ENCODE data around the gene KIAA2012.
A peak's percentile ranks its signal among the peaks of the same experiment; 100 is the strongest.

KIAA2012 gene

DNA sequence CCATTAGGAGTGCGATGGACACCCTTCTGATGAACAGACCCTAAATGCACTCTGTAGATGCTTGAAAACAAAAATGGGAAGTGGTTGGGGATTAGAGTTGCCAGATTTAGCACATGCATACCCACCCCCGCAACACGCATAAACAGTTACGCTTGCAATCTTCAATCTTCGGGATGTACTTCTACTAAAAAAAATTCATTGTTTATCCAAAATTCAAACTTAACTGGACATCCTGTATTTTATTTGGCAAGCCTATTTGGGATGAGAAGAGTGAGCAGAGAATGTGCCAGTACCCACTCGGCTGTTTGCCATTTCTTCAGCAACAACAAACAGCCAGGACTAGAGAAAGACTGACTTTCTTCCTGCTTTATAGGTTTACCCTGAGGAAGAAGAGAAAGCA lies 18.4 kb downstream of the KIAA2012 start:
- Histone ChIP-seq H3K27ac (ENCODE audit: low read length, poor library complexity, severe bottlenecking) (no peak overlapping the region), H2BK5ac (ENCODE audit: low read depth, low read length, poor library complexity, severe bottlenecking) (no peak overlapping the region), H4K91ac (ENCODE audit: low read length) (no peak overlapping the region), H3K9ac (ENCODE audit: low read length) (no peak overlapping the region), H3K4me2 (ENCODE audit: low read length, poor library complexity, severe bottlenecking) (no peak overlapping the region), H3K4me1 (ENCODE audit: control insufficient read depth, insufficient read depth, low read depth, low read length) (no peaks in the 10 kb centered on the region), H3K79me1 (replicated peaks; ENCODE audit: low read length, poor library complexity, severe bottlenecking) (no peaks in the 10 kb centered on the region), H2BK12ac (ENCODE audit: low read length in 2 of 2) (no peak overlapping the region), H3K14ac (ENCODE audit: low read length in 2 of 2) (no peak overlapping the region), H3K4ac (ENCODE audit: low read depth in 1 of 2, low read length in 2 of 2) (no peak overlapping the region), H3K27me3 (ENCODE audit: control insufficient read depth in 1 of 2, insufficient read depth in 1 of 2, low read length in 2 of 2) (peaks cover 0 to 38% of the 10 kb centered on the region in 2 experiments), H3K23ac (ENCODE audit: low read length in 2 of 2) (no peak overlapping the region), H3K9me3 (ENCODE audit: control insufficient read depth, low read length) (no peaks in the 10 kb centered on the region), H3K4me3 (ENCODE audit: insufficient read depth in 1 of 2, low read depth in 1 of 2, low read length in 2 of 2) (no peak overlapping the region), H3K18ac (ENCODE audit: low read depth in 1 of 2, low read length in 2 of 2) (no peak overlapping the region), H2AFZ (ENCODE audit: low read depth, low read length) (no peak overlapping the region), H2BK120ac (ENCODE audit: low read depth, low read length) (no peak overlapping the region), H4K8ac (ENCODE audit: low read length) (no peak overlapping the region), H2BK15ac (ENCODE audit: low read depth, poor library complexity, severe bottlenecking) (no peak overlapping the region), H2AK5ac (ENCODE audit: low read length, severe bottlenecking) (no peak overlapping the region), H3K36me3 (ENCODE audit: control insufficient read depth in 1 of 2, insufficient read depth in 2 of 2, low read depth in 1 of 2, low read length in 2 of 2) (no peaks in the 10 kb centered on the region)
- WGBS: 100% methylated on average over 3 of the region's 6 CpGs
- DNase-seq: no peak

DNA sequence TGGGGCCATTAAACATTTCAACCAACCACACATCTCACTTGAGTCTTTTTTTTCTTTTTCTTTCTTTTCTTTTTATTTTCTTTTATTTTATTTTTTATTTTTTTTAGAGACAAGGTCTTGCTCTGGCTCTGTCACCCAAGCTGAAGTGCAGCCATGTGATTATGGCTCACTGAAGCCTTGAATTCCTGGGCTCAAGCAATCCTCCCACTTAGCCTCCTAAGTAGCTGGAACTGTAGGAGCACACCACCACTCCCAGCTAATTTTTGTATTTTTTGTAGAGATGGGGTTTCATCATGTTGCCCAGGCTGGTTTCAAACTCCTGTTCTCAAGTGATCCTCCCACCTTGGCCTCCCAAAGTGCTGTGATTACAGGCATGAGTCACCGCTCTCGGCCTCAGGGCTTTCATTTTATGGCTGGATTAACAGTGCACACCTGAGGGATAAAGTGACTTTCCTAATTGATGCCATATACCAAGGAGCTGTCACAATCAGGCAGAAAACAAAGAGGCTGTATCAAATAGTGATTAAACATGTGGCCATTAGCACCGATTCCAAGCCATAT lies 21.5 kb downstream of the KIAA2012 start:
- Histone ChIP-seq H2BK120ac (ENCODE audit: low read depth, low read length) (no peak overlapping the region), H3K36me3 (ENCODE audit: control insufficient read depth in 1 of 2, insufficient read depth in 2 of 2, low read depth in 1 of 2, low read length in 2 of 2) (no peaks in the 10 kb centered on the region), H3K9me3 (ENCODE audit: control insufficient read depth, low read length) (no peaks in the 10 kb centered on the region), H3K27ac (ENCODE audit: low read length, poor library complexity, severe bottlenecking) (no peak overlapping the region), H3K27me3 (ENCODE audit: control insufficient read depth in 1 of 2, insufficient read depth in 1 of 2, low read length in 2 of 2) (peaks cover 0 to 29% of the 10 kb centered on the region in 2 experiments), H3K4me3 (ENCODE audit: insufficient read depth in 1 of 2, low read depth in 1 of 2, low read length in 2 of 2) (no peak overlapping the region), H3K4me1 (ENCODE audit: control insufficient read depth, insufficient read depth, low read depth, low read length) (peaks cover 1% of the 10 kb centered on the region), H3K23ac (ENCODE audit: low read length in 2 of 2) (no peak overlapping the region), H3K18ac (ENCODE audit: low read depth in 1 of 2, low read length in 2 of 2) (no peak overlapping the region), H3K9ac (ENCODE audit: low read length) (no peak overlapping the region), H2BK5ac (ENCODE audit: low read depth, low read length, poor library complexity, severe bottlenecking) (no peak overlapping the region), H3K79me1 (replicated peaks; ENCODE audit: low read length, poor library complexity, severe bottlenecking) (no peaks in the 10 kb centered on the region), H3K4me2 (ENCODE audit: low read length, poor library complexity, severe bottlenecking) (no peak overlapping the region), H3K4ac (ENCODE audit: low read depth in 1 of 2, low read length in 2 of 2) (no peak overlapping the region), H4K8ac (ENCODE audit: low read length) (no peak overlapping the region), H2BK15ac (ENCODE audit: low read depth, poor library complexity, severe bottlenecking) (no peak overlapping the region), H4K91ac (ENCODE audit: low read length) (no peak overlapping the region), H2AK5ac (ENCODE audit: low read length, severe bottlenecking) (no peak overlapping the region), H3K14ac (ENCODE audit: low read length in 2 of 2) (no peak overlapping the region), H2BK12ac (ENCODE audit: low read length in 2 of 2) (no peak overlapping the region), H2AFZ (ENCODE audit: low read depth, low read length) (no peak overlapping the region)
- 89% methylated on average over 3 of the region's 3 CpGs for WGBS
- no peak for DNase-seq

DNA sequence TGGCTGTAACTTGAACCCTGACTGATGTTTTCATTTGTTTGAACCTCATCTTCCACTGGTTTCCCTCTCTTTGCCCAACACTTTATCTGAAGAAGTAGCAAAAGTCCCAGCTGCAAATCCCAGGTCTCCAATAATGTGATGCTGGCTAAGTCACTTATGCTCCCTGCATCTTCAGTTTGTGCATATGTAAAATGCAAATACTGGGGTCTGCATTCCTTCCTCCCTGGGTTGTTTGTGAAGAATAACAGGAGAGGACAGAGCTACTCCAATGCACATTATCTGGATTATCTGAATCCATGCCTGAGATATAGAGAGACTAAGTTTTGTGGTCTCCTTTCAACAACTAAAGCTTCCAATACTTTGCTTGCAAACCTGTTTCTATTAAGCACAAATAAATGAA lies 22.2 kb downstream of the KIAA2012 start:
- no peaks in the 10 kb centered on the region for H3K9me3 ChIP-seq (ENCODE audit: control insufficient read depth, low read length)
- H3K9ac ChIP-seq (ENCODE audit: low read length): no peak overlapping the region
- H3K4me3 ChIP-seq (ENCODE audit: insufficient read depth in 1 of 2, low read depth in 1 of 2, low read length in 2 of 2): no peak overlapping the region
- H4K8ac ChIP-seq (ENCODE audit: low read length): no peak overlapping the region
- H2BK15ac ChIP-seq (ENCODE audit: low read depth, poor library complexity, severe bottlenecking): no peak overlapping the region
- no peaks in the 10 kb centered on the region for H3K36me3 ChIP-seq (ENCODE audit: control insufficient read depth in 1 of 2, insufficient read depth in 2 of 2, low read depth in 1 of 2, low read length in 2 of 2)
- no peak overlapping the region for H3K14ac ChIP-seq (ENCODE audit: low read length in 2 of 2)
- H3K18ac ChIP-seq (ENCODE audit: low read depth in 1 of 2, low read length in 2 of 2): no peak overlapping the region
- no peak overlapping the region for H2AK5ac ChIP-seq (ENCODE audit: low read length, severe bottlenecking)
- H3K27ac ChIP-seq (ENCODE audit: low read length, poor library complexity, severe bottlenecking): no peak overlapping the region
- H3K4ac ChIP-seq (ENCODE audit: low read depth in 1 of 2, low read length in 2 of 2): no peak overlapping the region
- no peak overlapping the region for H2BK120ac ChIP-seq (ENCODE audit: low read depth, low read length)
- no peaks in the 10 kb centered on the region for H3K79me1 ChIP-seq (replicated peaks; ENCODE audit: low read length, poor library complexity, severe bottlenecking)
- H3K27me3 ChIP-seq (ENCODE audit: control insufficient read depth in 1 of 2, insufficient read depth in 1 of 2, low read length in 2 of 2): peaks cover 0 to 31% of the 10 kb centered on the region in 2 experiments
- no peak overlapping the region for H2BK5ac ChIP-seq (ENCODE audit: low read depth, low read length, poor library complexity, severe bottlenecking)
- no peak overlapping the region for H2BK12ac ChIP-seq (ENCODE audit: low read length in 2 of 2)
- no peak overlapping the region for H4K91ac ChIP-seq (ENCODE audit: low read length)
- no peak overlapping the region for H2AFZ ChIP-seq (ENCODE audit: low read depth, low read length)
- H3K23ac ChIP-seq (ENCODE audit: low read length in 2 of 2): no peak overlapping the region
- H3K4me2 ChIP-seq (ENCODE audit: low read length, poor library complexity, severe bottlenecking): no peak overlapping the region
- H3K4me1 ChIP-seq (ENCODE audit: control insufficient read depth, insufficient read depth, low read depth, low read length): peaks cover 1% of the 10 kb centered on the region
- DNase-seq: no peak

DNA sequence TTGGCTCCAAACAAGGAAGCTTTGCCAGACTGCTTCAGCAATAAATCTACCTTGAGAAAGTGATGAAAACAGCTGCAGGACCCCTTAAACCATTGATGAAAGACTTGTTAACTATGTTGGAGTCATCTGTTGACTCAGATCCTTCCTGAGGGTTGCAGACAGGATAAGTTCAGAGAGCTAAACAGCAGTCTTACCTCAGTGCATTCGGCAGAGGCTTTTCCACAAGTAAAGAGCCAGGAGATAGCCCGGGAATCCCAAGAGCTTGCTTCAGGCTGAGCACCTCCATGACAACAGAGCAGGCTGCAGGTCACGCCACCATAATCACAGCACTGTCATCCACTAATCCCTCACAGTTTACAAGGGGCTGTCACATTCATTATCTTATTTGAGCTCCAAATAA lies 23.7 kb downstream of the KIAA2012 start:
- Histone ChIP-seq H2BK15ac (ENCODE audit: low read depth, poor library complexity, severe bottlenecking) (no peak overlapping the region), H3K4me1 (ENCODE audit: control insufficient read depth, insufficient read depth, low read depth, low read length) (peaks cover 1% of the 10 kb centered on the region), H2BK12ac (ENCODE audit: low read length in 2 of 2) (no peak overlapping the region), H3K36me3 (ENCODE audit: control insufficient read depth in 1 of 2, insufficient read depth in 2 of 2, low read depth in 1 of 2, low read length in 2 of 2) (no peaks in the 10 kb centered on the region), H3K4me3 (ENCODE audit: insufficient read depth in 1 of 2, low read depth in 1 of 2, low read length in 2 of 2) (no peak overlapping the region), H2BK120ac (ENCODE audit: low read depth, low read length) (no peak overlapping the region), H2AFZ (ENCODE audit: low read depth, low read length) (no peak overlapping the region), H3K18ac (ENCODE audit: low read depth in 1 of 2, low read length in 2 of 2) (peak overlapping the region in 1 of 2 experiments; percentile 50), H3K4ac (ENCODE audit: low read depth in 1 of 2, low read length in 2 of 2) (peak overlapping the region in 1 of 2 experiments; percentile 21), H2AK5ac (ENCODE audit: low read length, severe bottlenecking) (no peak overlapping the region), H2BK5ac (ENCODE audit: low read depth, low read length, poor library complexity, severe bottlenecking) (no peak overlapping the region), H3K9ac (ENCODE audit: low read length) (no peak overlapping the region), H3K23ac (ENCODE audit: low read length in 2 of 2) (no peak overlapping the region), H4K91ac (ENCODE audit: low read length) (no peak overlapping the region), H3K4me2 (ENCODE audit: low read length, poor library complexity, severe bottlenecking) (no peak overlapping the region), H3K9me3 (ENCODE audit: control insufficient read depth, low read length) (no peaks in the 10 kb centered on the region), H4K8ac (ENCODE audit: low read length) (no peak overlapping the region), H3K79me1 (replicated peaks; ENCODE audit: low read length, poor library complexity, severe bottlenecking) (no peaks in the 10 kb centered on the region), H3K27ac (ENCODE audit: low read length, poor library complexity, severe bottlenecking) (no peak overlapping the region), H3K27me3 (ENCODE audit: control insufficient read depth in 1 of 2, insufficient read depth in 1 of 2, low read length in 2 of 2) (peaks cover 0 to 24% of the 10 kb centered on the region in 2 experiments), H3K14ac (ENCODE audit: low read length in 2 of 2) (no peak overlapping the region)
- DNase-seq: peak; percentile 65
- WGBS: 44% methylated on average over 3 of the region's 3 CpGs

All from mesenchymal stem cell (in vitro differentiated cells and primary cell).